Islet of Langerhans (tissue), 1 donor: ENCODE measurements around the gene SDF4.

Experiments used
- FAIRE-seq: peaks from one replicate; lab custom pipeline; 2011; peaks lifted over from hg19 to GRCh38; lab: Jason Lieb, UNC

The SDF4 gene

GRCh38 chr1:1241588-1242219 is 9.9 kb upstream of the SDF4 start:
- FAIRE-seq: no peak

- FAIRE-seq: no peak
Observed at GRCh38 chr1:1240822-1241587, 9.2 kb upstream of the SDF4 start.

- no peak for FAIRE-seq
Observed at GRCh38 chr1:1240348-1240732, 8.5 kb upstream of the SDF4 start.

- FAIRE-seq: no peak
Observed at GRCh38 chr1:1239614-1240347, 8.0 kb upstream of the SDF4 start.

- no peak for FAIRE-seq
Observed at GRCh38 chr1:1239227-1239613, 7.4 kb upstream of the SDF4 start.

- no peak for FAIRE-seq
Observed at GRCh38 chr1:1238702-1239178, 6.9 kb upstream of the SDF4 start.

- no peak for FAIRE-seq
Observed at GRCh38 chr1:1237874-1238701, 6.3 kb upstream of the SDF4 start.

DNA sequence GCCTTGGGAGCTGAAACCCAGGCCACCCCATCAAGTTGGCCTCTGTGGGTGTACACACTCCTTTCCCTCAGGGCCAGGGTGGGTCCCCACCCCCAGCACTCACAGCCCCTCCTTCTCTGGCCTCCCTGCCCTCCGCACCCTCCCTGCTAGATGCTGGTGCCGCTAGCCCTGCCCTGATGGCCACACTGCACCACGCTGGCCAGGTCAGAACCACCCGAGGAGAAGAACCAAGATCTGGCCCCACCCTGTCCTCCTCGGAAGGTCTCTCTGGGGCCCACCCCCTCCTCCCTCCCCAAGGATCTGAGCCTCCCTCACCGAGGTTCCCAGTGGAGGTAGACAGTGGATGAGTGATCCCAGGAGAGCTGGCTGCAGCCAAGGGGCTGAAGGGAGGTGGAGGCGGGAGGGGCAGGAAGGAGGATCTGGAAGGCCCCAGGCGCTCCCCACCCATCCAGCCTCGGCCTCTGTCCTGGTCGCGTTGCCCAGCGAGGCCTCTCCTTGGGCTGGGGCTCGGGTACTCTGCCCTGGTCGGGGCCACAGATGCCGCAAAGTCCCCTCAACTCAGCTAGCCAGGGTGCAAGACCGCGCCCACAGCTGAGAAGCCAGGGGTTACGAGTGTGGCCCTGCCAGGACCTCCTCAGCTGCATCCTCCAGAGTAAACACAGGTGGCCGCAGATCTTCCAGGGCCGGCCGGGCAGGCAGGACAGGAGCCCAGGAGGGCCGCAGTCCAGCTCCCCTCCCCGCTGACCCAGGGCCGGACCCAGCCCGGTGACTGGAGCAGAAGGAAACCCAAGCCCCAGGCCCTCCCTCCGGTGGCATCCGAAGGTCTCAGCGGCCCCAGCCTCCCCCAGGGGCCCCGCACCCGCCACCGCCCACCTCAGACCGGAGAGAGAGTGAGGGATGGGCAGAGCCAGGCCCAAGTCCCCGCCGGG is 5.4 kb upstream of the SDF4 start:
- FAIRE-seq: no peak

GRCh38 chr1:1236176-1236763 is 4.5 kb upstream of the SDF4 start:
- FAIRE-seq: no peak

- no peak for FAIRE-seq
Observed at GRCh38 chr1:1235016-1235744, 3.4 kb upstream of the SDF4 start.

DNA sequence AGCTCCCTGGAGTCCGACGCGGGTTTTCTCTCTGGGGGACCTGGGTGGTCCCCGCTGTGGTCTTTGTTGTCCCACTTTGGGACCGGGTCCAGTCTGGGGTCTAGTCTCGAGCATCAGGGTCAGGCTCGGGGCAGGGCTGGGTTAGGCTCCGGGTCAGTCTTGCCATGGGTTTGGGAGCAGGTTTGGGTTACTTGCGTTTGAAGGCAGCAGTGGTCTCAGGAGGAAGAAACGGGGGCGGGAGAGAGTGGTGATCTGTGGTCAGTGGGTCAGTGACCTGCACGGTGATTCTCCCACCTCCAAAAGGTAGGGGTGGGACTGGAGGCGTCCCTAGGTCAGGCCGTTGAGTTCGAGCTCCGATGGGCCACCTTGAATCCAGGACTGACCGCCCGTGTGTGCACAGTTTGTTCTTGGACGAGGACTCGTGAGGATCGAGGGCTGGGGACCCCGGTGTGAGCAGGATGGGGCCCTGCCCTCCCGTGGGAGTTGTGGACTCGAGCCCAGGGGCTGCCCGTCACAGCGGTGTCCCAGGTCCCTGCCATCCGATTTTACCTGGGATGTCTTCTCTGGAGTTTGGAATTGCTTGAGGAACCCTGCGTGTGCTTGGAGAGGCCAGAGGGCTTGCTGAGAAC is 2.5 kb upstream of the SDF4 start:
- no peak for FAIRE-seq

DNA sequence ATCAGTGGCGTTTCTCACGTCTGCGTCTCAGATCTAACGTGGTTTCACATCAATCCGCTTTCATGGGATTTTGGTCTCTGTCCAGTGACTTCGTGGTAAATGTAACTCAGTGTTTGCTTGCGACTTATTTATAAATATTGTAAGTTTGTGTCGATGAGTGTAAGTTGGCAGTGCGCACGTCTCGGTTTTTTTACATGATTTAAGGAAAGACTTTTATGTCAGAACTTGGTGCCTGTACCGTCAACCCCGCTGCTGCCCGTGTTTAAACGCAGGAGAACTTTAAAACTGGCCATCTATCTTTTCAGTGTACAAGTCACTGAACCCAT is 1.7 kb upstream of the SDF4 start:
- no peak for FAIRE-seq

- FAIRE-seq: no peak
Observed at GRCh38 chr1:1232796-1233566, 1.2 kb upstream of the SDF4 start.

- no peak for FAIRE-seq
Observed at GRCh38 chr1:1232208-1232795, 501 bp upstream of the SDF4 start, which contains the start of gene B3GALT6. TSS of gene B3GALT6 (plus strand) at chr1:1232237. CDS start at chr1:1232279, 42 bp downstream.

DNA sequence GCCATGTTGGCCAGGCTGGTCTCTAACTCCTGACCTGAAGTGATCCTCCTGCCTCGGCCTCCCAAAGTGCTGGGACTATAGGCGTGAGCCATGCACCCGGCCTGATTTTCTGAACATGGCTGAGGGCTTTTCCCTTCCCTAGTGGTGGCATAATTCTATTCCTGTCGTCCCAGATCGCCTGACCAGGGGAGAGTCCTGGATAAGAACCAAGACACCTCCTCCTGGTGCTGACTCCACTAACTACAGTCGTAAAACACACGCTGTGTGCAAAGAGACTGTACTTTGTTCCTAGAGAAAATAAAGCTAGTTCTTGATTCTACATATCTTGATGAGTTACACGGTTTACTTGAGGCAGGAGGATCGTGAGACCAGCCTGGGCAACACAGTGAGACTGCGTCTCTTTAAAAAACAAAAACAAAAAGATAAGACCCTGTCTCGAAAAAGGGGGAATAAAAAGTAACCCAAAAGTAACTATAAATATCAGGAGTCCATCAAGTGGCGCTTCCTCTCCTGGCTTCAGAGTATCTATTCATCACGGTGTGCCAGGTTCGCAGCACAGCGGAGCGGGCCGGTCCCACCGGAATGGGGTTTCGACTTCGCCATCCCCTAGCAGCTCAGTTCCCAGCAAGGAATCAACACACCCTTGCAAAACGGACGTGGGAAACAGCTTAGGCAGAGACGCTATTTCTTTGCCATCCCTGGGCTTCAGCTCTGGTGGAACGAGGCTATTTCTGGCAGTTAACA is 973 bp downstream of the SDF4 start:
- no peak for FAIRE-seq

- no peak for FAIRE-seq
Observed at GRCh38 chr1:1229770-1230169, 2.0 kb downstream of the SDF4 start.

- no peak for FAIRE-seq
Observed at GRCh38 chr1:1228596-1229321, 3.0 kb downstream of the SDF4 start.
